ENCODE results near the gene FCGBP. TPM values are rescaled to one million over a fixed set of nuclear protein-coding genes. Genes with fewer than 3 reads are reported as not detected.
A peak's percentile ranks its signal among the peaks of the same experiment; 100 is the strongest.
"Not testable (repeated sequence)": the region's sequence is repeated elsewhere in the genome, so short reads cannot be mapped to it uniquely, and the experiment has no call there.

Gene FCGBP
- total RNA-seq, 1 donor from 2014 or later: 3.3 TPM

DNA sequence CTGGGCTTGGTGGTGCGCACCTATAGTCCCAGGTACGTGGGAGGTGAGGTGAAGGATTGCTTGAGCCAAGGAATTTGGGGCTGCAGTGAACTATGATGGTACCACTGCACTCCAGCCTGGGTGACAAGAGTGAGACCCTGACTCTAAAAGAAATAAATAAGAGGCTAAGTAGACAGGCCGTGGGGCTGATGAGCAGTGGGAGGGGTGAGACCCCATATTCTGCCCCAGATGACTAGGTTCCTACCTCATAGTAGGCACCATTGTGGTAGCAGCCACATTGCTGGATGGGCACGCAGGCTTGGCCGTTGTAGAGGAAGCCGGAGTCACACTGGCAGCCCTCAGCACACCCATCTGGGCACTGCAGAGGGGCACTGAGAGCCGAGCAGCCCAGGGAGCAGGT is 32.8 kb downstream of the FCGBP start:
- H3K4me3 Mint-ChIP-seq; H3K27me3 Mint-ChIP-seq; H3K4me1 Mint-ChIP-seq; H3K9me3 Mint-ChIP-seq; DNase-seq; H3K36me3 Mint-ChIP-seq (ENCODE audit: low read depth); intact Hi-C loops (cut with micrococcal nuclease); H3K27ac Mint-ChIP-seq: not testable (repeated sequence)

DNA sequence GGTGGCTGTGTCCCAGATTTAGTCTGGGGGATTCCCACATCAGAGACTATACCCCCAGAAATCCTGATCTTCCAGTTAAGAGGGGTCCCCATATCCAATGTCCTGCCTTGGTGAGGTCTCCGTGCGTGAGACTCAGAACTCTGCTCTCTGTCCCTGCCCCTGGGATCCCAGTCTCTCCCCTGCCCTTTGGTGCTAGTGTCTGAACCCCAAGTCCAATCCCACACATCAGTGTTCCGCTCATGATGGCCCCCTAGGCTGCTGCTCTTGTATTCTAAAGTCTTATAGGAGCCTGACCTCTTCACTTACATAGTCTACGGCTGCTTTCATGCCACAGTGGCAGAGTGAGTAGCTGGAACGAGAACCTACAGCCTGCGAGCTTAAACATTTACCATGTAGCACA is 35.6 kb downstream of the FCGBP start:
- intact Hi-C loops (cut with micrococcal nuclease); H3K27ac Mint-ChIP-seq; H3K36me3 Mint-ChIP-seq (ENCODE audit: low read depth); H3K9me3 Mint-ChIP-seq; DNase-seq; H3K4me1 Mint-ChIP-seq; H3K4me3 Mint-ChIP-seq; H3K27me3 Mint-ChIP-seq: not testable (repeated sequence)

DNA sequence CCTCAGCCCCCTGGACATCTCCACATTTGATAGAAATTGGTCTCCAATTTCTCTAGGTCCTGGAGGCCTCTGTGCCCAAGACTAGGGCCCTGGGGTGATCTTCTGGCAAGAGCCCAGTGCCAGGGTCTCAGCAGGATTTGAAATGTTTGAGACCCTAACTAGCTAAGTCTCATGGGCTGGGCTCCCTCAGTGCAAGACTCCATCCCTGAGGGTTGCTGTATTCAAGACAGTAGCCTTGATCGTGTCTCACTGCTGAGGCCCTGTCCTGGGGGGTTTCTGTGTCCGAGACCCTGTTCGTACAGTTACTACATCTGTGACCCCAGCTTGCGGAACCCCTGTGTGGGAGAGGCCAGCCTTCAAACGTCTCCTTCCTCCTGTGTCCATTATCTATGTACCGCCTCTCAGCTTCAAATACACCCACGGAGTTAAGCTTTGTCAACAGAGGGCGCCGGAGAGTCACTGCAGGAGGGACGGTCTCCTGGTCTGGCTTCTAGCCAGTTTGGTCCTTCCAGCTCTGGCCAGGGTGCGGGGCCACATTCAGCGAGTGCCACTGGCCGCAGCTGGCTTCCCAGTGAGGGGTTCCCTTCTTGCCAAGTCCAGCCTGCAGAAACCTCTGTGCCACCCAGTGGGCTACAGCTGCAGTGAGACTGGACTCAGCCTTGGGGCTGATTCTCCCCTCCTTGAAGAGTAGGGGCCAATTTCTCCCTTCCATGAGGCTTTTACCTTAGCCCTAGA is 36.8 kb downstream of the FCGBP start:
- H3K4me3 Mint-ChIP-seq; H3K36me3 Mint-ChIP-seq (ENCODE audit: low read depth); H3K27me3 Mint-ChIP-seq; intact Hi-C loops (cut with micrococcal nuclease); H3K9me3 Mint-ChIP-seq; H3K27ac Mint-ChIP-seq; H3K4me1 Mint-ChIP-seq: not testable (repeated sequence)
- peak; percentile 88 for DNase-seq

DNA sequence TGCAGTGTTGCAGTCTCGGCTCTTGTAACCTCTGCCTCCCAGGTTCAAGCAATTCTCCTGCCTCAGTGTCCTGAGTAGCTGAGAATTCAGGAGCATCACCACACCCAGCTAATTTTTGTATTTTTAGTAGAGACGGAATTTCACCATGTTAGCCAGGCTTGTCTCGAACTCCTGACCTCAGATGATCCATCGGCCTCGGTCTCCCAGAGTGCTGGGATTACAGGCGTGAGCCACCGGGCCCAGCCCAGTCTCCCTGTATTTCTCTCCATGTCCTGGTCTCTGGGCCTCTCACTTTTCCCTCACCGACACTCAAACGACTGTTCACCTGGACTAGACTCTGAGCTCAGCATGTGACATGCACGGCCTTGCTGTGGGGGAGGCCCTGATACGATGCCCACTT is 39.3 kb downstream of the FCGBP start:
- H3K4me3 Mint-ChIP-seq; DNase-seq; H3K4me1 Mint-ChIP-seq; intact Hi-C loops (cut with micrococcal nuclease); H3K9me3 Mint-ChIP-seq; H3K27ac Mint-ChIP-seq; H3K27me3 Mint-ChIP-seq; H3K36me3 Mint-ChIP-seq (ENCODE audit: low read depth): not testable (repeated sequence)

DNA sequence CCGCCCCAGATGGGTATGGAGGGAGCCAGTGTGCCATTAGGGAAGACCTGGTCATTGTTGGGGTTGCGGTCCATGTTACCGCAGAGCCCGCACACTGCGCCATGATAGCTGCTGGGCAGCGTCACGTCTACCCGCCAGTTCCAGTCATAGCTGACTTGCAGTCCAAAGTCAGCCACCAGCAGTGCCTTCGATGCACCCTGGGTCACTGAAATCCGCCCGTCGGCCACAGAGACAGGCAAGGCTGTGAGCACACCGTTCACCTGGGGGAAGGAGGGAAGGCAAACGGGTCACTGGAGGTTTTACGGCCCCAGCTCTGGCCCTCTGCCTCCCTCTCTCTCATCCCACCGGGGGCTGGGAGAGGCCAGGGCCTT is 40.2 kb downstream of the FCGBP start:
- H3K27me3 Mint-ChIP-seq; H3K9me3 Mint-ChIP-seq; H3K4me3 Mint-ChIP-seq; H3K36me3 Mint-ChIP-seq (ENCODE audit: low read depth); intact Hi-C loops (cut with micrococcal nuclease); H3K27ac Mint-ChIP-seq; H3K4me1 Mint-ChIP-seq; DNase-seq: not testable (repeated sequence)

DNA sequence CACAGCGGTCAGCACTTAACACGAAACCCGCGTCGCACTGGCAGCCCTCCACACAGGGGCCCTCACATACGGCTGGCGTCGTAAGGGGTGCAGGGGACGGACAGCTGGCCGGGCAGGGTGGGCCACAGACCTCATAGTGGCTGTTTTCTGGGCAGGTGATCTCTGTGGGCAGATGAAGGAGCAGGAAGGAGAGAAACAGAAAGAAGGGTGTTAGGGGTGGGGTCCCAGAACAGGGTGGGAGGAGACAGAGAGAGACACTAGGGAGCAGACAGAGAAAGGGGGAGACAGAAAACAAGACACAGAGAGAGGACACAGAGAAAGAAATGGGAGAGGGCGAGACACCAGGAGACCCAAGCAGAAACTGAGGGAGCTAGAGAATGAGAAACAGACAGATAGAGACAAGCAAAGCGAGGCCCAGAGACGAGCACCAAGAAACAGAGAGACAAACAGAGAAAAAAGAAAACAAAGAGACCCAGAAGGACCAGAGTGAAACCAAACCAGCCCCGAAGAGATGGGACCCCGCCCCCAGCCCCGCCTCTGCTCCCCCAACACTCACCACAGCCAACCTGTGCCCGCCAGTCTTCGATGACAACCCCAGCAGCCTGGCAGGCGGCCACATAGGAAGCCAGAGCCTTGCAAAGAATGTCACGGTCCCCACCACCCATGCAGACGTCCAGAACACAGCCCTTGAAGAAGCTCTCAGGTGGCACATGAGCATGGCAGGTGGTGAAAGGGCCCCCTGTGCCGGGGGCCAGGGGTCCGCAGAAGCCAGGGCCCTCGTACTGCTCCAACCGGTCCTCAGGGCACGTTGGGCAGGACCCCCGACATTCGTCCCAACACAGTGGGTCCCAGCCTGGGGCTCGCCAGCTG is 40.8 kb downstream of the FCGBP start:
- H3K4me1 Mint-ChIP-seq; H3K27ac Mint-ChIP-seq; H3K4me3 Mint-ChIP-seq; H3K27me3 Mint-ChIP-seq; intact Hi-C loops (cut with micrococcal nuclease); H3K36me3 Mint-ChIP-seq (ENCODE audit: low read depth); H3K9me3 Mint-ChIP-seq: not testable (repeated sequence)
- DNase-seq: peak; percentile 66

DNA sequence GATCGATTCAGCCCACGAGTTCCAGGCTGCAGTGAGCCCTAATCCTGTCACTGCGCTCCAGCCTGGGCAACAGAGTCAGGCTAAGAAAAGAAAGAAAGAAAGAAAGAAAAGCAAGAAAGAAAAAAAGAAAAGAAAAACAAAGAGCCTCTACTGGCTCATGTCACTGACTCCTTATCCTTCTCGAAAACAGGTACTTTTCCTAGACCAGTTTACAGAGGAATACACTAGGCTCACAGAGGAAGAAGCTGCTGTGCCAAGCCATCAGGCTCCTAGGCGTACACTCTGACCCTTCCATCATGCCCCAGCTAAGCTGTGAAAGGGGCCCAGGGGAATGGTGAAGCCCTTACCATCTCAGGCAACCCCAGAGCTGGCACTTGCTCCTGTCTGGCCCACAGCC is 41.9 kb downstream of the FCGBP start:
- H3K4me3 Mint-ChIP-seq; H3K4me1 Mint-ChIP-seq; H3K9me3 Mint-ChIP-seq; H3K36me3 Mint-ChIP-seq (ENCODE audit: low read depth); H3K27ac Mint-ChIP-seq; H3K27me3 Mint-ChIP-seq; intact Hi-C loops (cut with micrococcal nuclease); DNase-seq: not testable (repeated sequence)

DNA sequence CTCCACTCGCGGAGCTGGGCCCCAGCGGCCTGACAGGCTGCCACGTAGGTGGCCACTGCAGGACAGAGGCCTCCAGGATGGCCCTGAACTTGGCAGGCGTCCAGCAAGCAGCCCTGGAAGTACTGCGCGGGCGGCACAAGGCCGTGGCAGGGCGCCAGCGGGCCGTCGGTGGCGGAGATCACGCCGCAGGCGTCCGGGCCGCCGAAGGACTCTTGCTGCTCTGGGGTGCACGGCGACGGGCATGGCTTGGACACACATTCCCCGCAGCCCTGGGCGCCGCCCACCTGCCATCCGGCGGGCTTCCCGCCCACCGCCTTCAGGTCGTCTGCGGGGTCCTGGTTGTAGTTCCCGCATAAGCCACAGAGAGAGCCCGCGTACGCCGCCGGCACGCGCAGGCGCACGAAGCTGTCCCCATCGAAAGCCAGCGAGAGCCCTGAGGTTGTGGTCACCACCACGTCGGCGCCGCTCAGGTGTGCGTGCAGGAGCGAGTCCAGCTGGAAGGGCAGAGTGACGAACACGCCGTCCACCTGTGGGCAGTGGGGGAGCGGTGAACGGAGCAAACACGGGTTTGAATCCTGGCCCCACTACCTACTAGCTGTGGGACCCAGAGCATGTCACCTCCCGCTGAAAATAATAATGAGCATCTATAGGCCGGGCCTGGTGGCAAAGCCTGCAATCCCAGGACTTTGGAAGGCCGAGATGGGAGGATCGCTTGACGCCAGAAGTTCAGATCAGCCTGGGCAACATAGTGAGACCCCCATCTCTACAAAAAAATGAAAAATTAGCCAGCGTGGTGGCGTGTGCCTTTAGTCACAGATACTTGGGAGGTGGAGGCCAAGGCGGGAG is 42.6 kb downstream of the FCGBP start:
- H3K9me3 Mint-ChIP-seq; H3K27ac Mint-ChIP-seq; H3K4me1 Mint-ChIP-seq; H3K27me3 Mint-ChIP-seq; intact Hi-C loops (cut with micrococcal nuclease); H3K4me3 Mint-ChIP-seq; DNase-seq; H3K36me3 Mint-ChIP-seq (ENCODE audit: low read depth): not testable (repeated sequence)

DNA sequence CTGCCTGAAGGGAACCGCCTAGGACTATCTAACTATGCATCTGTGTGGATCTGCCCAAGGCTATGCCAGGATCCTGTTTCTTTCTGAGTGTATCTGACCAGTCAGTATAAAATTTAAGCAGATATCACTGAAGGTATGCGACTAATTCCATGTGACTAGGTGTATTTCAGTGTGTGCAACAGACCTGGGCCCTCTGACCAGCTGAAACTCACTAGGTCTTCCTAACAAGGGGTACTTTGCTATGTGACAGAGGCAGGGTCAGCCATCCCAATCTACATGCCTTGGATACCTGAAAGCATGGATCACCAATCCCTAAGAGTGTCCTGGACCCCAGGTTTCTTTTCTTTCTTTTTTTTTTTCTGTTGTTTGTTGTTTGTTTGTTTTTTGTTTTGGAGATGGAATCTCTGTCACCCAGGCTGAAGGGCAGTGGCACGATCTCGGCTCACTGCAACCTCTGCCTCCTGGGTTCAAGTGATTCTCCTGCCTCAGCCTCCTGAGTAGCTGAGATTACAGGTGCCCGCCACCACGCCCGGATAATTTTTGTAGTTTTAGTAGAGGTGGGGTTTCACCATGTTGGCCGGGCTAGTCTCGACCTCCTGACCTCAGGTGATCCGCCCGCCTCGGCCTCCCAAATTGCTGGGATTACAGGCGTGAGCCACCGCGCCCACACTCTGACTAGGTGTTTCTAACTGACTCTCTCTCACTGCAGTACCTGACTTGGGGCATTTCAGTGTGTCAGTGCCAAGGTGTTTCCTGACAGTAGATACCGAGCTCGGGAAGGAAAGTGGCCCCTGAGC is 43.5 kb downstream of the FCGBP start:
- Mint-ChIP-seq H3K27me3 (no peaks in the 10 kb centered on the region), H3K27ac (no peak overlapping the region), H3K36me3 (ENCODE audit: low read depth) (no peaks in the 10 kb centered on the region), H3K9me3 (no peaks in the 10 kb centered on the region), H3K4me1 (peaks cover 4% of the 10 kb centered on the region), H3K4me3 (no peak overlapping the region)
- DNase-seq: no peak
- intact Hi-C loops (cut with micrococcal nuclease): no loop called here

DNA sequence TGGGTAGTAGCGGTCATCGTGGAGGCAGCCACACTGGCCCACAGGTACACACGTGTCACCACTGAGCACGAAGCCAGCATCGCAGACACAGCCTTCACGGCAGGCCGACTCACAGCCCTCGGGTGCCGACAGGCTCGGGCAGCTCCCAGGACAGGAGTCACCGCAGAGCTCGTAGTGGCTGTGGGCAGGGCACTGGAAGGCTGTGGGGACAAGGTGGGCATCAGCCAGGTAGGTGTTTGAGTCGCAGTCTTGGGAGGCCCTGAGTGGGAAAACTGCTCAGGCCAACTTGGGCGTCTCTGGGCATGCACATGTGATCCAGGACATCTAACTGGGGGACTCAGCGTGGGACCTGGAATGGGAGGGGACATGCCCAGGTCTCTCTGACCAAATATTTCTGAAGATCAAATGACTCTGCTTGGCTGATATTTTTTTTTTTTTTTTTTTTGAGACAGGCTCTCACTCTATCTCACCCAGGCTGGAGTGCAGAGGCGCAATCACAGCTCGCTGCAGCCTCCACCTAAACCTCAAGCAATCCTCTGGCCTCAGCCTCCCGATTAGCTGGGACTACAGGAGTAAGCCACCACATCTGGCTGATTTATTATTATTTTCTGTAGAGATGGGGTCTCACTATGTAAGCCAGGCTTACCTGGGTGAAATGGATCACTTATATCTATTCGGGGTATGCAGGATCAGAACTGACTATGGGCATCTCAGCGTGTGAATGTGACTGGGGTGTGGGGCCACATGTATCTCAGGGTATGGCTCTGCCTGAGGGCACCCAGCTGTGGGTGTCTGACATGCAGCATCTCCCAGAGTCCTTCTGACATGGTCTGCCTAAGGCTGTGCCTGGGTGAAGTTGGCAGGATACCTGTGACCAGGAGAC is 44.3 kb downstream of the FCGBP start:
- H3K27ac Mint-ChIP-seq; intact Hi-C loops (cut with micrococcal nuclease); H3K4me3 Mint-ChIP-seq; H3K27me3 Mint-ChIP-seq; H3K36me3 Mint-ChIP-seq (ENCODE audit: low read depth); H3K4me1 Mint-ChIP-seq; DNase-seq; H3K9me3 Mint-ChIP-seq: not testable (repeated sequence)

DNA sequence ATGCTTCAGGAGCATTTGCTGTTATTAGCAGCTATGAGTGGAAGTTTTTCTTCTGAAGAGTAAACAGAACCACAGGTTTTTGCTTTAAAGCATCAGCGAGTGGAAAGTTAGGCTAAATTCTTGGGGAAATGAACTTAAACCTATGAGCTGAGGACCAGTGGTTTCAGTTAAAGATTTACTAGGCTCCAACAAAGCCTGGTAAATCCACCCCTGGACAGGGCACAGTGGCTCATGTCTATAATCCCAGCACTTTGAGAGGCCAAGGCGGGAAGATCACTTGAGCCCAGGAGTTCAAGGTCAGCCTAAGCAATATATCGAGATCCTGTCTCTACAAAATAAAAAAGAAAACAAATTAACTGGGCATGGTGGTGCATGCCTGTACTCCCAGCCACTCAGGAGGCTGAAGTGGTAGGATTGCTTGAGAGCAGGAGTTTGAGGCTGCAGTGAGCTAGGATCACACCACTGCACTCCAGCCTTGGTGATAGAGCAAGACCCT is 46.9 kb downstream of the FCGBP start:
- H3K4me1 Mint-ChIP-seq; DNase-seq; intact Hi-C loops (cut with micrococcal nuclease): not testable (repeated sequence)

DNA sequence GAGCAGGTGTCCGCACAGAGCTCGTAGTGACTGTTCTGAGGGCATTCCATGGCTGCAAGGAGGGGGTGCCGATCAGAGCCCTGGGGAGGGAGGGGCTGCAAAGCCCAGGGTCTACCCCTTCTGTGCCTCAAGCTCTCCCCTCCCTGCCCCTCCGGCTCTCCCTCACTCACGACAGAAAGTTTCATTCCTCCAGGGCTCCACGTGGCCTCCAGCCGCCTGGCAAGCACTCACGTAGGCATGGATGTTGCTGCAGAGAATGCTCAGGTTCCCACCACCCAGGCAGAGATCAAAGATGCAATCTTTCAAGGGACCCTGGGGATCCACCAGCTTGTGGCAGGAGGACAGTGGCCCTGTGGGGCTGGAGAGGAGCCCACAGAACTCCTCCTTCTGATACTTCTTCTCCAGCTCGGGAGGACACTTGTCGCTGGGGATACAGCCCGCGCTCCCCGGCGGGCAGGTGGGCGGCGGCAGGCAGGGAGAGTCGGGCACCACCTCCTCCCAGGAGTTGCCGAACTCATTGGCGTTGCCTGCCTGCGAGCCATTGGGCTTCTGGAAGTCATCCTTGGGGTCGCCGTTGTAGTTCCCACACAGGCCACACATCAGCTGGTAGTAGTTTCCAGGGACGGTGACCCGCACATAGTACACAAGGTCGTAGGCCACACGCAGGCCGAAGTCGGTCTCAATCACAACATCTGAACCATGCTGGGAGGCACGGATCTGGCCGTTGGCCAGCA is 48.4 kb downstream of the FCGBP start:
- H3K9me3 Mint-ChIP-seq; H3K4me3 Mint-ChIP-seq; H3K27ac Mint-ChIP-seq; H3K27me3 Mint-ChIP-seq; DNase-seq; H3K36me3 Mint-ChIP-seq (ENCODE audit: low read depth); intact Hi-C loops (cut with micrococcal nuclease); H3K4me1 Mint-ChIP-seq: not testable (repeated sequence)

More for the DNA sequence above, 46.9 kb downstream of the FCGBP start:
- not testable (repeated sequence) for H3K36me3 Mint-ChIP-seq (ENCODE audit: low read depth); H3K27me3 Mint-ChIP-seq; H3K9me3 Mint-ChIP-seq; H3K27ac Mint-ChIP-seq; H3K4me3 Mint-ChIP-seq
